IMR-90 (cell line): ENCODE measurements around the gene CCDC28B.

Experiments
- CEBPB ChIP-seq: IDR thresholded peaks from 2 replicates; pipeline ENCODE4 v1.6.1; 2012; ENCODE audit warnings: low read depth, low read length, improper control_type of control experiment
- CTCF ChIP-seq: conservative IDR thresholded peaks from 2 replicates; pipeline ENCODE4 v1.5.1; 2012; ENCODE audit warnings: mild to moderate bottlenecking, low read depth, low read length, improper control_type of control experiment
- POLR2A ChIP-seq: IDR thresholded peaks from 2 replicates; pipeline ENCODE4 v1.6.1; 2012; ENCODE audit warnings: mild to moderate bottlenecking, low read depth, low read length
- SMC3 ChIP-seq: fragments of 150-350 bp; IDR thresholded peaks from 2 replicates; pipeline ENCODE4 v1.6.1; 2016; ENCODE audit warnings: low read depth, mild to moderate bottlenecking, antibody characterized with exemption, low read length, moderate library complexity

DNA sequence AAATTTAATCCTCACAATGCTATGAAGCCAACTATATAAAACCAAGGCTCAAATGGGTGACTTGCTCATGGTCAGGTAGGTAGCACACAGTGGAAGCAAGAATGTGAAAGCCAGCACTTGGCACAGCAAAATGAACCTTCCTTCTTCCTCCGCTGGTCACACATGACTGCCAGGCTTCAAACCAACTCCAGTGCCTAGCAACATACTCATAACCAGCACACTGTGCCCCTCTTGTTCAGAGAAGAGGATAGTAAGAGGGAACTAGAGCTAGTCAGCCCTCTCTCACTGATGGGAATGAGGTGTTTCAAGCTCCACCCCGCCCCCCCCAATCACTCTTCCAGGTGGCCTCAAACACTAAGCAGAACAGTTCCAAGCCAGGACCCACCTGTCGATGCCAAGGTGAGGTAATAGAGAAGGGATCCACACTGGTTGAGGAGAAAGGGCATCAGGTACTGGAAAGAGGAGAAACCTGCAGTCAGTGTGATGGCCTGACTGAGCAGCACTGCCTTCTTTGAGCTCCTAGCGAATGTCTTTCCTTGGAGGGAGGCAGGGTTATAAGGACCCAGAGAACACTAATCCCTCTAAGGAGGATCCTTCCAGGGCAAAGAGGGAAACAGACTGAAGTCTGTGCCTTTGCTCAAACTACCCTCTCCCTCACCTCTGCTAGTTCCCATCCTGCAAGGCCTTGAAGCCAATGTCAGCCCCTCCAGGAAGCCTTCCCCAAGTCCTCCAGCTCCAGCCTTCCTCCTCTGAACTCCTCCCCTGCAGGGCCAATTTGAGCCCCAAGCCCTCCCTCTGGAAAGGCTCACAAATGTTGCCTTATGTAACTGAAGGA is 20.6 kb downstream of the CCDC28B start:
- TF ChIP-seq CTCF (no peak), CEBPB (no peak), SMC3 (no peak), POLR2A (no peak)
